Adipocyte (in vitro differentiated cells): ENCODE data around the gene ISG15.

Experiments used
- DNase-seq: peaks from one replicate; pipeline ENCODE4 v3.0.0-alpha.2; 2015; ENCODE audit warnings: low read depth
- H3K27me3 ChIP-seq: replicated peaks from 2 replicates; pipeline ENCODE4 v1.7.0; 2013; ENCODE audit warnings: mild to moderate bottlenecking, low read length, moderate library complexity; ENCODE audit not compliant: control insufficient read depth, insufficient read depth
- H3K36me3 ChIP-seq: 2 replicates; pipeline ENCODE4 v1.7.0; 2013; ENCODE audit warnings: low read length, mild to moderate bottlenecking, moderate library complexity; ENCODE audit not compliant: control insufficient read depth, insufficient read depth, severe bottlenecking
- H3K4me1 ChIP-seq: 2 replicates; pipeline ENCODE4 v1.7.0; 2013; ENCODE audit warnings: mild to moderate bottlenecking, low read length, moderate library complexity; ENCODE audit not compliant: control insufficient read depth, insufficient read depth
- H3K4me3 ChIP-seq: 2 replicates; pipeline ENCODE4 v1.7.0; 2013; ENCODE audit warnings: mild to moderate bottlenecking, low read length, moderate library complexity
- H3K9ac ChIP-seq: 2 replicates; pipeline ENCODE4 v1.7.0; 2013; ENCODE audit warnings: mild to moderate bottlenecking, low read length, moderate library complexity
- H3K9me3 ChIP-seq: 2 replicates; pipeline ENCODE4 v1.7.0; 2013; ENCODE audit warnings: mild to moderate bottlenecking, low read length, moderate library complexity; ENCODE audit not compliant: control insufficient read depth

The ISG15 gene

DNA sequence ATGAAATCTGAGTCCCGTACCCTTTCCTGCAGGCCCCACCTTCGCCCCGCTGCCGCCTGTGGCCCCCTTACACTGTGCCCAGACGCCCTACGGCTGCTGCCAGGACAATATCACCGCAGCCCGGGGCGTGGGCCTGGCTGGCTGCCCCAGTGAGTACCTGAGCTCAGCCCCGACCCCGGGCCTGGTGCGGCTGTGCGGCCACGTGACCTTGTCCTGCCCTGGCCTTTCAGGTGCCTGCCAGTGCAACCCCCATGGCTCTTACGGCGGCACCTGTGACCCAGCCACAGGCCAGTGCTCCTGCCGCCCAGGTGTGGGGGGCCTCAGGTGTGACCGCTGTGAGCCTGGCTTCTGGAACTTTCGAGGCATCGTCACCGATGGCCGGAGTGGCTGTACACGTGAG is 31.8 kb downstream of the ISG15 start:
- Histone ChIP-seq H3K9me3 (no peaks in the 10 kb centered on the region), H3K27me3 (peaks cover 4% of the 10 kb centered on the region), H3K4me3 (no peak overlapping the region), H3K4me1 (peaks cover 2% of the 10 kb centered on the region), H3K9ac (no peak overlapping the region), H3K36me3 (no peaks in the 10 kb centered on the region)
- DNase-seq: no peak

DNA sequence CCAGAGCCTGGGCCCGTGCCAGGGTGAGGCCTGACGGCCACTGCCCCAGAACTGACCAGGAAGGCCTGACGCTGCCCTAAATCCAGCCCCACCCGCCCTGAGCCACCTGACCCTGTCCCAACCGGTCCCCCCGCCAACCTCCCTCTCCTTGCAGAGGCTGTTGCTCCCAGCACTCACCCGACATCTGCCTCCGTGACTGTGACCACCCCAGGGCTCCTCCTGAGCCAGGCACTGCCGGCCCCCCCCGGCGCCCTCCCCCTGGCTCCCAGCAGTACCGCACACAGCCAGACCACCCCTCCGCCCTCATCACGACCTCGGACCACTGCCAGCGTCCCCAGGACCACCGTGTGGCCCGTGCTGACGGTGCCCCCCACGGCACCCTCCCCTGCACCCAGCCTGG is 32.9 kb downstream of the ISG15 start:
- no peaks in the 10 kb centered on the region for H3K4me1 ChIP-seq
- H3K9ac ChIP-seq: no peak overlapping the region
- no peaks in the 10 kb centered on the region for H3K36me3 ChIP-seq
- DNase-seq: no peak
- H3K4me3 ChIP-seq: no peak overlapping the region
- no peaks in the 10 kb centered on the region for H3K27me3 ChIP-seq
- no peaks in the 10 kb centered on the region for H3K9me3 ChIP-seq

GRCh38 chr1:1046767-1047166 is 33.5 kb downstream of the ISG15 start:
- H3K4me3 ChIP-seq: no peak overlapping the region
- no peak overlapping the region for H3K9ac ChIP-seq
- H3K27me3 ChIP-seq: no peaks in the 10 kb centered on the region
- no peak for DNase-seq
- H3K9me3 ChIP-seq: no peaks in the 10 kb centered on the region
- H3K4me1 ChIP-seq: no peaks in the 10 kb centered on the region
- no peaks in the 10 kb centered on the region for H3K36me3 ChIP-seq

DNA sequence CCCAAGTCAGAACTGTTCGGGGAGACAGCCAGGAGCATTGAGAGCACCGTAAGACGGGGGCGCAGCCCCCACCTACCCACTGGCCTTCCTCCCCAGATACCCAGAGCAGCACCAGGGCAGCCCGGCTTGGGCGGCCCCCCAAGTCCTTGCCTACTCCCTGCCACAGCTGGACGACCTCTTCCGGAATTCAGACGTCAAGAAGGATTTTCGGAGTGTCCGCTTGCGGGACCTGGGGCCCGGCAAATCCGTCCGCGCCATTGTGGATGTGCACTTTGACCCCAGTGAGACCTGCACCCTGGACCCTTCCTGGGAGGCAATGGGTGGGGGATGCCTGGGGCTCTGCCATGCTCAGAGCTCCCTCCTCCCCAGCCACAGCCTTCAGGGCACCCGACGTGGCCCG is 34.1 kb downstream of the ISG15 start:
- DNase-seq: no peak
- H3K9me3 ChIP-seq: no peaks in the 10 kb centered on the region
- H3K27me3 ChIP-seq: no peaks in the 10 kb centered on the region
- no peak overlapping the region for H3K4me3 ChIP-seq
- no peaks in the 10 kb centered on the region for H3K36me3 ChIP-seq
- no peaks in the 10 kb centered on the region for H3K4me1 ChIP-seq
- no peak overlapping the region for H3K9ac ChIP-seq

- no peak for DNase-seq
- Histone ChIP-seq H3K4me1 (no peaks in the 10 kb centered on the region), H3K4me3 (no peak overlapping the region), H3K9me3 (no peaks in the 10 kb centered on the region), H3K9ac (no peak overlapping the region), H3K36me3 (no peaks in the 10 kb centered on the region), H3K27me3 (no peaks in the 10 kb centered on the region)
These were observed 34.7 kb downstream of the ISG15 start for GRCh38 chr1:1047963-1048362.

DNA sequence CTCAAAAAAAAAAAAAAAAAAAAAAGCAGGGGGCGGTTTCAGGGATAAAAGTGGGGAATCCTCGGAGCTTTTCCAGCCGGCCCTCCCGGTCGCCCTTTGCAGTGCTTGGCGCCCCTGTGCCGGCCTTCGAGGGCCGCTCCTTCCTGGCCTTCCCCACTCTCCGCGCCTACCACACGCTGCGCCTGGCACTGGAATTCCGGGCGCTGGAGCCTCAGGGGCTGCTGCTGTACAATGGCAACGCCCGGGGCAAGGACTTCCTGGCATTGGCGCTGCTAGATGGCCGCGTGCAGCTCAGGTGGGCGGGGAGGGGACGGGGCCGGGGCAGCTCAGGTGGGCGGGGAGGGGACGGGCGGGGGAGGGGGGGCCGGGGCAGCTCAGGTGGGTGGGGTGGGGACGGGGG is 35.5 kb downstream of the ISG15 start:
- Histone ChIP-seq H3K9me3 (no peaks in the 10 kb centered on the region), H3K9ac (no peak overlapping the region), H3K4me3 (no peak overlapping the region), H3K36me3 (no peaks in the 10 kb centered on the region), H3K27me3 (no peaks in the 10 kb centered on the region), H3K4me1 (no peaks in the 10 kb centered on the region)
- DNase-seq: no peak

- Histone ChIP-seq H3K36me3 (no peaks in the 10 kb centered on the region), H3K27me3 (no peaks in the 10 kb centered on the region), H3K9ac (no peak overlapping the region), H3K9me3 (no peaks in the 10 kb centered on the region), H3K4me3 (no peak overlapping the region), H3K4me1 (no peaks in the 10 kb centered on the region)
- DNase-seq: no peak
These were observed 36.2 kb downstream of the ISG15 start for GRCh38 chr1:1049318-1050165.

DNA sequence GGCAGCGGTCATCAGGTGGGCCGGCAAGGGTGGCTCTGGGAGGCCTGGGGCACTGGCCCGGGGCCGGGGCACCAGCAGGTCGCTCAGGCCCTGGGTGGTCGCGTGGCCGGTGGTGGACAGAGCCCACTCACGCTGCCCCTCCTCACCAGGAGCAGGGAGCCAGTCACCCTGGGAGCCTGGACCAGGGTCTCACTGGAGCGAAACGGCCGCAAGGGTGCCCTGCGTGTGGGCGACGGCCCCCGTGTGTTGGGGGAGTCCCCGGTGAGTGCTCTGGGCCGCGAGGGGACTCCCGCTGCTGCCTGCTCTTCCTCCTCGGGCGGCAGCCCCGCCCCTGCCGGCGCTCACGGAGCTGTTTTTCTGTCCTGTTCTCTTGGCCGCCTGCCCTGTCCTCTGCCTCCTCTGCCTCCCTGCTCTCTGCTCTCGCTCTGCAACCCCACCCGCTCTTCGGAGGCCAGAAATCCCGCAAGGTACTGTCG is 37.3 kb downstream of the ISG15 start:
- no peaks in the 10 kb centered on the region for H3K4me1 ChIP-seq
- H3K9ac ChIP-seq: no peak overlapping the region
- H3K4me3 ChIP-seq: no peak overlapping the region
- H3K27me3 ChIP-seq: no peaks in the 10 kb centered on the region
- no peaks in the 10 kb centered on the region for H3K9me3 ChIP-seq
- H3K36me3 ChIP-seq: no peaks in the 10 kb centered on the region
- DNase-seq: no peak

DNA sequence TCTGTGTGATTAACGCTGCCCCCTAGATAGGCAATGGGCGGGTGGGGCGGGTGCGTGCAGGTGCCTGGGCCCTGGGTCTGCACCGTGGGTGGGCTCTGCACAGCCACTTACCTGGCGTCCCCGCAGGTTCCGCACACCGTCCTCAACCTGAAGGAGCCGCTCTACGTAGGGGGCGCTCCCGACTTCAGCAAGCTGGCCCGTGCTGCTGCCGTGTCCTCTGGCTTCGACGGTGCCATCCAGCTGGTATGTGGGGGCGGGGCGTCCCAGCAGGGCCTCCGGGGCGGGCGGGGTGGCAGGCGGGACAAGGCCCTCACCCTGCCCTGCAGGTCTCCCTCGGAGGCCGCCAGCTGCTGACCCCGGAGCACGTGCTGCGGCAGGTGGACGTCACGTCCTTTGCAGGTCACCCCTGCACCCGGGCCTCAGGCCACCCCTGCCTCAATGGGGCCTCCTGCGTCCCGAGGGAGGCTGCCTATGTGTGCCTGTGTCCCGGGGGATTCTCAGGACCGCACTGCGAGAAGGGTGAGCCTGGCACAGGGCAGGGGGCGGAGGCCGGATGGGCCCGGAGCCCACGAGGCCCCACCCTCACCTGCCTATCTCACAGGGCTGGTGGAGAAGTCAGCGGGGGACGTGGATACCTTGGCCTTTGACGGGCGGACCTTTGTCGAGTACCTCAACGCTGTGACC is 38.0 kb downstream of the ISG15 start:
- no peaks in the 10 kb centered on the region for H3K36me3 ChIP-seq
- no peak overlapping the region for H3K4me3 ChIP-seq
- no peak overlapping the region for H3K9ac ChIP-seq
- no peaks in the 10 kb centered on the region for H3K9me3 ChIP-seq
- H3K27me3 ChIP-seq: no peaks in the 10 kb centered on the region
- DNase-seq: no peak
- H3K4me1 ChIP-seq: no peaks in the 10 kb centered on the region

DNA sequence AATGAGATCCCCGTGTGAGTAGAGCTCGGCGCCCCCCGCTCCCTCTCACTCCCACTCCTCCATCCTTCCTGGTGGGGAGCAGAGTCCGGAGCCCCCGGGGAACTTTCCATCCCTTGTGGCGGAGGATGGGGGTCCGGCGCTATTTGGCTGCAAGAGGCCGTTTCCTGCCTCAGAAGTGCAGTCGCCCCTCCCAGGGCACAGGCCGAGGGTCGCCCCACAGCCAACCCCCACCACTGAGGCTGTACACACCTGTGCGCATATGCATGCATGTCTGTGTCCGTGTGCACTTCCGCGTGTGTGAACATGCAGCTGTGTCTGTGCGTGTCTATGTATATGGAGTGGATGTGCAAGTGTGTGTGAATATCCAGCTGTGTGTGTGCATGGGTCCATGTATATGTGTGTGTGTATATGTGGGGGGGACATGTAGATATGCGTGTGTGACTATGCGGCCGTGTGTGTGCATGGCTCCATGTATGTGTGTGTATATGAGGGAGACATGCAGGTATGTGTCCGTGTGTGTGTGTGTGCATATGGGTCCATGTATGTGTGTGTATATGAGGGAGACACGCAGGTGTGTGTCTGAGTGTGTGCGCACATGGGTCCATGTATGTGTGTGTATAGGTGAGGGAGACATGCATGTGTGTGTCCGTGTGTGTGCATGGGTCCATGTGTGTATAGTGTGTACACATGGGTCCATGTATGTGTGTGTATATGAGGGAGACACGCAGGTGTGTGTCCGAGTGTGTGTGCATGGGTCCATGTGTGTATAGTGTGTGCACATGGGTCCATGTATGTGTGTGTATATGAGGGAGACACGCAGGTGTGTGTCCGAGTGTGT is 38.9 kb downstream of the ISG15 start:
- no peaks in the 10 kb centered on the region for H3K36me3 ChIP-seq
- DNase-seq: no peak
- H3K4me1 ChIP-seq: no peaks in the 10 kb centered on the region

DNA sequence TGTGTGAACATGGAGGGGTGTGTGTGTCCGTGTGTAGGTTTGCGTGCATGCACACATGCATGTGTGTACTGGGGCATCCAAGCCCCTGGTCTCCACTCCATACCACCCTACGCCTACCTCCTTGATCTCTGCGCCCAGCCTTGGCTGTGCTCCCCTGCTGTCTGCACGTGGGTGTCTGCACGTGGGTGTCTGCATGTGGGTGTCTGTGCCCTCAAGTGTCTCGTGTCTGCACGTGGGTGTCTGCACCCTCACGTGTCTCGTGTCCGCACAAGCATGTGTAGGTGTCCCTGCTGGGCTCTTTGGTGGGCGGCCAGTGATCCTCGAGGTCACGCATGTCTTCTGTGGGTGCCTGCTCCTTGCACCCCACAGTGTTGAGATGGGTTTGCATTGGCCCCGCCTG is 39.7 kb downstream of the ISG15 start:
- no peak for DNase-seq
- Histone ChIP-seq H3K9me3 (no peaks in the 10 kb centered on the region), H3K9ac (no peak overlapping the region), H3K4me1 (no peaks in the 10 kb centered on the region), H3K36me3 (no peaks in the 10 kb centered on the region), H3K27me3 (peaks cover 8% of the 10 kb centered on the region), H3K4me3 (no peak overlapping the region)

More for the DNA sequence above, 38.9 kb downstream of the ISG15 start:
- Histone ChIP-seq H3K9me3 (no peaks in the 10 kb centered on the region), H3K9ac (no peak overlapping the region), H3K27me3 (peaks cover 6% of the 10 kb centered on the region), H3K4me3 (no peak overlapping the region)
